K562 (cell line): Measurements from ENCODE around the gene POU3F1. TPM values are rescaled to one million over a fixed set of nuclear protein-coding genes. Genes with fewer than 3 reads are reported as not detected.

ENCODE experiments used
- ATAC-seq: fragments of 200-7000 bp; cut with Tn5 transposase; 3 replicates; pipeline ENCODE4 v1.9.1; 2020; ENCODE audit warnings: moderate library complexity
- BruUV-seq: library from RNA; stranded (reverse); fragments of 400-500 nt; replicated peaks from 2 replicates; lab custom pipeline; 2021; lab: Mats Ljungman, UMichigan
- CTCF ChIA-PET: fragments of 300-600 bp; formaldehyde crosslinking; extraction: SDS; loops from one replicate; lab custom pipeline; 2021; ENCODE audit warnings: low intra/inter-chr PET ratio; lab: Yijun Ruan, JAX
- POLR2A ChIA-PET: fragments of 300-600, 350-650 bp; sonication (Branson Sonifier 250); formaldehyde crosslinking; extraction: SDS; loops from one replicate; lab custom pipeline; 2021; ENCODE audit warnings: antibody characterized with exemption, inconsistent platforms; lab: Yijun Ruan, JAX
- DNase-seq, 4 experiments: peaks; one replicate each; pipeline versions ENCODE4 v3.0.0 to v3.0.0-alpha.2; 2011 to 2018; ENCODE audit warnings: low spot score in 3 of 4, mixed read lengths in 3 of 4; ENCODE audit errors: extremely low read depth in 1 of 4
- FAIRE-seq: peaks from 2 replicates; lab custom pipeline; 2011; peaks lifted over from hg19 to GRCh38; lab: Jason Lieb, UNC
- H2AFZ ChIP-seq: 2 replicates; pipeline ENCODE4 v1.6.0; 2011; ENCODE audit warnings: low read depth, low read length, control low read depth, inconsistent platforms
- H3K27ac ChIP-seq: fragments of 200-600 bp; 3 replicates; pipeline ENCODE4 v1.8.0; 2011; ENCODE audit warnings: low read depth, mild to moderate bottlenecking, control low read depth, inconsistent platforms, low read length, moderate library complexity, mixed read lengths; ENCODE audit errors: extremely low read depth
- H3K27me3 ChIP-seq, 2 experiments: fragments of 300-600 bp in 1 of 2; 2 replicates in 1 of 2; 3 replicates in 1 of 2; pipeline versions ENCODE4 v1.6.0 to v1.8.0; 2011; ENCODE audit warnings: inconsistent platforms in 2 of 2, low read length in 2 of 2, mild to moderate bottlenecking in 1 of 2, mixed read lengths in 1 of 2, moderate library complexity in 1 of 2; ENCODE audit not compliant: control insufficient read depth in 2 of 2, insufficient read depth in 2 of 2
- H3K36me3 ChIP-seq: fragments of 300-600 bp; 3 replicates; pipeline ENCODE4 v1.8.0; 2011; ENCODE audit warnings: mild to moderate bottlenecking, low read length, inconsistent platforms; ENCODE audit not compliant: control insufficient read depth, insufficient read depth
- H3K4me1 ChIP-seq, 2 experiments: fragments of 200-600 bp in 1 of 2; replicated peaks in 1 of 2; 2 replicates in 1 of 2; 3 replicates in 1 of 2; pipeline versions ENCODE4 v1.5.1 to v1.8.0; 2011; ENCODE audit warnings: inconsistent platforms in 2 of 2, low read length in 2 of 2, mild to moderate bottlenecking in 1 of 2, mixed read lengths in 1 of 2, moderate library complexity in 1 of 2; ENCODE audit not compliant: control insufficient read depth in 2 of 2, insufficient read depth in 2 of 2
- H3K4me2 ChIP-seq: 2 replicates; pipeline ENCODE4 v1.6.1; 2011; ENCODE audit warnings: low read length, control low read depth, inconsistent platforms, mixed read lengths; ENCODE audit not compliant: insufficient read depth
- H3K4me3 ChIP-seq: fragments of 200-600 bp; sonication (generic), shearing (Covaris generic); 2 replicates; pipeline ENCODE4 v1.5.1; 2016; ENCODE audit warnings: control low read depth, inconsistent platforms
- H3K79me2 ChIP-seq: fragments of 200-600 bp; 3 replicates; pipeline ENCODE4 v1.8.0; 2011; ENCODE audit warnings: low read length, inconsistent platforms; ENCODE audit not compliant: control insufficient read depth, insufficient read depth
- H3K9ac ChIP-seq, 2 experiments: 2 replicates each; pipeline versions ENCODE4 v1.6.0 to v1.6.1; 2011; ENCODE audit warnings: low read depth in 2 of 2, low read length in 2 of 2, control low read depth in 1 of 2, inconsistent platforms in 1 of 2, mild to moderate bottlenecking in 1 of 2, mixed read lengths in 1 of 2; ENCODE audit not compliant: insufficient read depth in 1 of 2
- H3K9me1 ChIP-seq: one replicate; pipeline ENCODE4 v1.6.0; 2011; ENCODE audit warnings: inconsistent platforms, mild to moderate bottlenecking, low read length, moderate library complexity; ENCODE audit not compliant: control insufficient read depth, insufficient read depth
- H3K9me3 ChIP-seq: replicated peaks from 2 replicates; pipeline ENCODE4 v1.5.1; 2011; ENCODE audit warnings: low read depth, low read length, inconsistent platforms; ENCODE audit not compliant: control insufficient read depth, insufficient read depth
- H4K20me1 ChIP-seq: replicated peaks from 2 replicates; pipeline ENCODE4 v1.6.1; 2011; ENCODE audit warnings: low read length, inconsistent platforms, mixed read lengths; ENCODE audit not compliant: control insufficient read depth, insufficient read depth
- EP300 ChIP-seq: IDR thresholded peaks from 2 replicates; pipeline ENCODE4 v1.6.1; 2012; ENCODE audit warnings: low read length, improper control_type of control experiment
- FOXK1 ChIP-seq: sonication (generic); formaldehyde crosslinking; IDR thresholded peaks from 2 replicates; pipeline ENCODE4 v1.8.0; 2022; ENCODE audit warnings: missing genetic modification reagents, mild to moderate bottlenecking, borderline replicate concordance
- GATAD2A ChIP-seq: fragments of 450-650 bp; IDR thresholded peaks from 2 replicates; pipeline ENCODE4 v1.6.1; 2017
- HCFC1 ChIP-seq: IDR thresholded peaks from 2 replicates; pipeline ENCODE4 v1.6.1; 2012; ENCODE audit warnings: low read depth, low read length, improper control_type of control experiment
- MYNN ChIP-seq, 2 experiments: sonication (generic); formaldehyde crosslinking in 1 of 2; IDR thresholded peaks; 2 replicates each; pipeline versions ENCODE4 v1.5.0 to v1.6.1; 2016 to 2020; ENCODE audit warnings: antibody characterized with exemption in 1 of 2, missing genetic modification reagents in 1 of 2
- NR2C2 ChIP-seq, 2 experiments: fragments of 200-800 bp in 1 of 2; sonication (Bioruptor generic) in 1 of 2; sonication (generic) in 1 of 2; formaldehyde crosslinking in 1 of 2; IDR thresholded peaks; 2 replicates each; pipeline versions ENCODE4 v1.6.1 to v1.8.0; 2016 to 2022; ENCODE audit warnings: mild to moderate bottlenecking in 1 of 2, missing compliant biosample characterization in 1 of 2, missing genetic modification characterization in 1 of 2, missing genetic modification reagents in 1 of 2
- NRF1 ChIP-seq, 2 experiments: fragments of 450-650 bp; IDR thresholded peaks in 1 of 2; conservative IDR thresholded peaks in 1 of 2; 2 replicates each; pipeline ENCODE4 v1.6.1; 2014; ENCODE audit warnings: mild to moderate bottlenecking in 2 of 2
- ZBTB7A ChIP-seq: IDR thresholded peaks from 2 replicates; pipeline ENCODE4 v1.6.1; 2011; ENCODE audit warnings: low read depth, mild to moderate bottlenecking, low read length, moderate library complexity, borderline replicate concordance; ENCODE audit not compliant: control insufficient read depth
- WGBS: fragments of 100-300 bp; shearing (Covaris generic); methylation state at CpG from one replicate; pipeline ENCODE4 v1.1.6; 2016; ENCODE audit warnings: low coverage, mixed read lengths; ENCODE audit not compliant: insufficient coverage; ENCODE audit errors: missing lambda C conversion rate; 5-methylcytosine and 5-hydroxymethylcytosine counted together
- in situ Hi-C: fragments of 300-500 bp; cut with MboI; formaldehyde crosslinking; loops from 4 replicates; pipeline ENCODE4 v1.15.0; 2018; ENCODE audit warnings: inconsistent platforms, mixed read lengths
- intact Hi-C: fragments of 100-400 bp; cut with micrococcal nuclease; formaldehyde crosslinking; loops from 2 replicates; pipeline ENCODE4 v1.14.2; 2022
- polyA plus RNA-seq, 8 experiments: library from polyadenylated mRNA; depleted of rRNA in 4 of 8; stranded (reverse) in 5 of 8; unstranded in 3 of 8; fragments of >200 nt; fragmentation: Nextera tagmentation in 2 of 8; fragmentation: Illumina TruSeq in 1 of 8; extraction: Ambion mirVana in 2 of 8; extraction: Trizol in 1 of 8; gene quantifications; 2 replicates each; pipeline versions ENCODE4 v1.2.1 to v1.2.3, GENCODE V29; 2011 to 2014; ENCODE audit warnings: inconsistent platforms in 1 of 8, missing spikeins in 1 of 8
- total RNA-seq, 7 experiments: library from RNA; depleted of rRNA in 6 of 7; stranded (reverse); fragments of >200 nt in 6 of 7; fragmentation: Illumina TruSeq in 2 of 7; extraction: Trizol in 2 of 7; gene quantifications; 2 replicates each; pipeline versions ENCODE4 v1.2.1 to v1.2.3, GENCODE V29; 2011 to 2021; ENCODE audit warnings: low replicate concordance in 1 of 7
- TF ChIP-seq, protein P1 (sequence below): sonication (generic); formaldehyde crosslinking; IDR thresholded peaks from 2 replicates; pipeline ENCODE4 v1.8.0; 2022; ENCODE audit warnings: mild to moderate bottlenecking, missing genetic modification reagents
- TF ChIP-seq, protein P2 (sequence below): fragments of 250-450 bp; sonication (Bioruptor Pico); IDR thresholded peaks from 2 replicates; pipeline ENCODE4 v1.4.0; 2020; ENCODE audit warnings: mild to moderate bottlenecking, moderate library complexity

Gene POU3F1
- total and polyA plus RNA-seq, 9 of the 15 experiments (the other 6 are each of a cell fraction or from before 2014, with no cell fraction given), result 0.09 TPM; not detected in 8

DNA sequence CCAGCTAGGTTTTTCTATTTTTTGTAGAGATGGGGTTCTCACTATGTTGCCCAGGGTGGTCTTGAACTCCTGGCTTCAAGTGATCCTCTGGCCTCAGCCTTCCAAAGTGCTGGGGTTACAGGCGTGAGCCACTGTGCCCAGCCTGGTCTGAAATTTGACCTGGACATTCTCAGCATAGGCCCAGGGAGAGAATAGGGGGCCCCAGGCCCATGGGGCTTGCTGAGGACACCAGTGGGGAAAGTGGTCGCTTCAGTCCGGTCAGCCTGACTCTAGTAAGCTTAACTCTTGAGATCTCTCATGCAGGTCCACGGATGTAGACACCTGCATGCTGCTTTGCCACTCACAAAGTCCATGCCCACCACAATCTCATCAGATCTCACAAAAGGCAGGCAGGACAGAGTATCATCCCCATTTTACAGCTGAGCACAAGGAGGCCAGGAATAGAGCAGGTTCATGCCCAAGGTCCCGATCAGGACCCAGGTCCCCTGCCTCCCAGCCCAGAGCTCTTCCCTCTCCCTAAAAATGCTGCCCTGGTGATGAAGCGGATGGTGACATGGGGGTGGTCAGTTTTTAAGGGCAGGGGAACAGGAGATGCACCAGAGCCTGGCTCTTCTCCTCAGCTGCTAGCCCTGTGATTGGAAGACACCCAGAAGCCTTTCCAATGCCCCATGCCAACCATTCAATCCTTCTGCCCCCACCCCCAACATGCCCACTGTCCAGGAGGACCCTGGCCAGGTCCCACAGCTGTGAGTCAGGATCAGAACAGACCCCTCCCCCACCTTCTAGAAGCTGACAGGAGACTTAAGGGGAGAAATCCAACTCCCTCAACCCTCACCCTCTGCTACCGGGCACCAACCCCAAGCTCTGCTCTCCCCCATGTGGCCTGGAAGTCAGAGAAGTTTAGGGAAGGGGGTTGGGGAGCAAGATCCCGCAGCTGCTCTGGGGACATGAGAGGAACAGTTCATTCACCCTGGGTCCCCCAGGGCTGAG lies 43.0 kb downstream of the POU3F1 start:
- no TSS peak for BruUV-seq
- peak; percentile 0; the same call in 2 of the 3 replicates for ATAC-seq
- TF ChIP-seq GATAD2A (no peak), FOXK1 (CRISPR knock-in tag) (peak; percentile 68; the same call in 1 of the 2 replicates), HCFC1 (no peak), EP300 (no peak), MYNN (IDR thresholded peaks at IDR 0.05) (0 out of 2 replicates have a peak, but pooled peaks have one; percentile 20), MYNN (CRISPR knock-in tag; IDR thresholded peaks at IDR 0.05) (no peak), NR2C2 (CRISPR knock-in tag; IDR thresholded peaks at IDR 0.05) (no peak), NR2C2 (tag; IDR thresholded peaks at IDR 0.05) (no peak), ZBTB7A (peak; percentile 68; the same call in 1 of the 2 replicates), NRF1 (conservative IDR thresholded peaks at IDR 0.05 in 1 of 2, IDR thresholded peaks at IDR 0.05 in 1 of 2) (no peak)
- TF ChIP-seq, protein P1, sequence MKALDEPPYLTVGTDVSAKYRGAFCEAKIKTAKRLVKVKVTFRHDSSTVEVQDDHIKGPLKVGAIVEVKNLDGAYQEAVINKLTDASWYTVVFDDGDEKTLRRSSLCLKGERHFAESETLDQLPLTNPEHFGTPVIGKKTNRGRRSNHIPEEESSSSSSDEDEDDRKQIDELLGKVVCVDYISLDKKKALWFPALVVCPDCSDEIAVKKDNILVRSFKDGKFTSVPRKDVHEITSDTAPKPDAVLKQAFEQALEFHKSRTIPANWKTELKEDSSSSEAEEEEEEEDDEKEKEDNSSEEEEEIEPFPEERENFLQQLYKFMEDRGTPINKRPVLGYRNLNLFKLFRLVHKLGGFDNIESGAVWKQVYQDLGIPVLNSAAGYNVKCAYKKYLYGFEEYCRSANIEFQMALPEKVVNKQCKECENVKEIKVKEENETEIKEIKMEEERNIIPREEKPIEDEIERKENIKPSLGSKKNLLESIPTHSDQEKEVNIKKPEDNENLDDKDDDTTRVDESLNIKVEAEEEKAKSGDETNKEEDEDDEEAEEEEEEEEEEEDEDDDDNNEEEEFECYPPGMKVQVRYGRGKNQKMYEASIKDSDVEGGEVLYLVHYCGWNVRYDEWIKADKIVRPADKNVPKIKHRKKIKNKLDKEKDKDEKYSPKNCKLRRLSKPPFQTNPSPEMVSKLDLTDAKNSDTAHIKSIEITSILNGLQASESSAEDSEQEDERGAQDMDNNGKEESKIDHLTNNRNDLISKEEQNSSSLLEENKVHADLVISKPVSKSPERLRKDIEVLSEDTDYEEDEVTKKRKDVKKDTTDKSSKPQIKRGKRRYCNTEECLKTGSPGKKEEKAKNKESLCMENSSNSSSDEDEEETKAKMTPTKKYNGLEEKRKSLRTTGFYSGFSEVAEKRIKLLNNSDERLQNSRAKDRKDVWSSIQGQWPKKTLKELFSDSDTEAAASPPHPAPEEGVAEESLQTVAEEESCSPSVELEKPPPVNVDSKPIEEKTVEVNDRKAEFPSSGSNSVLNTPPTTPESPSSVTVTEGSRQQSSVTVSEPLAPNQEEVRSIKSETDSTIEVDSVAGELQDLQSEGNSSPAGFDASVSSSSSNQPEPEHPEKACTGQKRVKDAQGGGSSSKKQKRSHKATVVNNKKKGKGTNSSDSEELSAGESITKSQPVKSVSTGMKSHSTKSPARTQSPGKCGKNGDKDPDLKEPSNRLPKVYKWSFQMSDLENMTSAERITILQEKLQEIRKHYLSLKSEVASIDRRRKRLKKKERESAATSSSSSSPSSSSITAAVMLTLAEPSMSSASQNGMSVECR (CRISPR knock-in tag), result 0 out of 2 replicates have a peak, but pooled peaks have one; percentile 34
- TF ChIP-seq, protein P2, sequence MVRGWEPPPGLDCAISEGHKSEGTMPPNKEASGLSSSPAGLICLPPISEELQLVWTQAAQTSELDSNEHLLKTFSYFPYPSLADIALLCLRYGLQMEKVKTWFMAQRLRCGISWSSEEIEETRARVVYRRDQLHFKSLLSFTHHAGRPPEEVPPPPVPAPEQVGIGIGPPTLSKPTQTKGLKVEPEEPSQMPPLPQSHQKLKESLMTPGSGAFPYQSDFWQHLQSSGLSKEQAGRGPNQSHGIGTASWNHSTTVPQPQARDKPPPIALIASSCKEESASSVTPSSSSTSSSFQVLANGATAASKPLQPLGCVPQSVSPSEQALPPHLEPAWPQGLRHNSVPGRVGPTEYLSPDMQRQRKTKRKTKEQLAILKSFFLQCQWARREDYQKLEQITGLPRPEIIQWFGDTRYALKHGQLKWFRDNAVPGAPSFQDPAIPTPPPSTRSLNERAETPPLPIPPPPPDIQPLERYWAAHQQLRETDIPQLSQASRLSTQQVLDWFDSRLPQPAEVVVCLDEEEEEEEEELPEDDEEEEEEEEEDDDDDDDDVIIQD (CRISPR knock-in tag), result no peak

More for the DNA sequence above, 43.0 kb downstream of the POU3F1 start:
- Histone ChIP-seq H3K4me2 (peak overlapping the region; percentile 92), H4K20me1 (0 out of 2 replicates have a peak, but pooled peaks cover 12% of the 10 kb centered on the region), H3K4me3 (peak overlapping the region; percentile 65), H3K79me2 (peaks cover 75% of the 10 kb centered on the region), H3K9me3 (no peaks in the 10 kb centered on the region), H3K9me1 (peaks cover 2% of the 10 kb centered on the region), H3K4me1 (peaks cover 57 to 65% of the 10 kb centered on the region in 2 experiments), H3K9ac (peak overlapping the region; percentile 86 to 99), H3K27ac (peak overlapping the region; percentile 80), H2AFZ (no peak overlapping the region), H3K27me3 (no peaks in the 10 kb centered on the region), H3K36me3 (peaks cover 45% of the 10 kb centered on the region)
- ChIA-PET CTCF (no interaction called here), POLR2A (interaction anchor here (0.5 to 4.3 kb wide), 13 partner anchors 10 to 997 kb away, joined by 3 to 65 read pairs (median 3); partner anchors contain the start of genes SF3A3, UTP11 and YRDC)
- in situ Hi-C loops (no loop called here), intact Hi-C loops (loop anchor here (1.0 kb wide), 1 partner anchor 9 kb away; the partner anchor contains the start of gene UTP11)
- DNase-seq (peak in 1 of 4 experiments; percentile 57), FAIRE-seq (no peak)
- WGBS, result 5% methylated on average over 8 of the region's 8 CpGs
